ENCODE data around the gene PRKAR2A.

DNA sequence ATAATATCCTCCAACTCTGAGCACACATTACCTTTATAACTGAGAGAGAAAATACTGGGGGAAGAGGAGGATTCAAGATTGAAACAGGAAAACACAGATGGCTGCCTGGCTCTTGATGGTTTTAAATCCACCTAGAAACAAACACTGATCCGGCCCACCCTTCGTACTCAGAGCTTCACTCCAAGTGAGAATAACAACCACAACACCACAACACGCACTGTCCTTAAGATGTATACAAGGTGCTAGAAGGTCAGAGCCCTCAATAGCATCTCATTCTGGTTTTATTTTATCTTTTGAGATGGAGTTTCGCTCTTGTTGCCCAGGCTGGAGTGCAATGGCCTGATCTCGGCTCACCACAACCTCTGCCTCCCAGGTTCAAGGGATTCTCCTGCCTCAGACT, 140.5 kb downstream of the PRKAR2A start:
- TF ChIP-seq, protein P1, sequence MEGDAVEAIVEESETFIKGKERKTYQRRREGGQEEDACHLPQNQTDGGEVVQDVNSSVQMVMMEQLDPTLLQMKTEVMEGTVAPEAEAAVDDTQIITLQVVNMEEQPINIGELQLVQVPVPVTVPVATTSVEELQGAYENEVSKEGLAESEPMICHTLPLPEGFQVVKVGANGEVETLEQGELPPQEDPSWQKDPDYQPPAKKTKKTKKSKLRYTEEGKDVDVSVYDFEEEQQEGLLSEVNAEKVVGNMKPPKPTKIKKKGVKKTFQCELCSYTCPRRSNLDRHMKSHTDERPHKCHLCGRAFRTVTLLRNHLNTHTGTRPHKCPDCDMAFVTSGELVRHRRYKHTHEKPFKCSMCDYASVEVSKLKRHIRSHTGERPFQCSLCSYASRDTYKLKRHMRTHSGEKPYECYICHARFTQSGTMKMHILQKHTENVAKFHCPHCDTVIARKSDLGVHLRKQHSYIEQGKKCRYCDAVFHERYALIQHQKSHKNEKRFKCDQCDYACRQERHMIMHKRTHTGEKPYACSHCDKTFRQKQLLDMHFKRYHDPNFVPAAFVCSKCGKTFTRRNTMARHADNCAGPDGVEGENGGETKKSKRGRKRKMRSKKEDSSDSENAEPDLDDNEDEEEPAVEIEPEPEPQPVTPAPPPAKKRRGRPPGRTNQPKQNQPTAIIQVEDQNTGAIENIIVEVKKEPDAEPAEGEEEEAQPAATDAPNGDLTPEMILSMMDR (IDR thresholded peaks at IDR 0.05), result no peak
- TF ChIP-seq POLR2A (IDR thresholded peaks at IDR 0.05), result no peak
